GM12874 (cell line): ENCODE measurements around the gene UGT2B10.
"Not testable (repeated sequence)": the region's sequence is repeated elsewhere in the genome, so short reads cannot be mapped to it uniquely, and the experiment has no call there.

Source experiments
- CTCF ChIP-seq: IDR thresholded peaks from 2 replicates; pipeline ENCODE4 v1.5.1; 2011; ENCODE audit warnings: low read depth, mild to moderate bottlenecking, control low read depth, low read length, moderate library complexity; ENCODE audit not compliant: insufficient read depth

Gene UGT2B10

GRCh38 chr4:68815617-68816409 is at the start of gene UGT2B10:
Gene UGT2B10, plus strand, starts transcription at chr4:68815994. Its CDS starts 26 bp downstream, at chr4:68816020.
- not testable (repeated sequence) for TF ChIP-seq CTCF

- TF ChIP-seq CTCF = no peak
Observed at GRCh38 chr4:68773699-68774098, 42.1 kb upstream of the UGT2B10 start.

- no peak for TF ChIP-seq CTCF
Observed at GRCh38 chr4:68780232-68780631, 35.6 kb upstream of the UGT2B10 start.

- no peak for TF ChIP-seq CTCF
Observed at GRCh38 chr4:68797048-68797447, 18.7 kb upstream of the UGT2B10 start.

- no peak for TF ChIP-seq CTCF
Observed at GRCh38 chr4:68797618-68798017, 18.2 kb upstream of the UGT2B10 start.

GRCh38 chr4:68803013-68803412 is 12.8 kb upstream of the UGT2B10 start:
- no peak for TF ChIP-seq CTCF

GRCh38 chr4:68808060-68808459 is 7.7 kb upstream of the UGT2B10 start:
- TF ChIP-seq CTCF = no peak
